Adrenal gland (tissue), 5 donors: ENCODE data around the gene SLC4A3.

Experiments
- POLR2A ChIP-seq, 2 donors: fragments of 450-650 bp; IDR thresholded peaks; one replicate each; pipeline ENCODE4 v1.6.1; 2017; ENCODE audit warnings: antibody characterized with exemption in 2 of 2, mild to moderate bottlenecking in 2 of 2, moderate library complexity in 1 of 2
- TF ChIP-seq, protein P1 (sequence below), 6 experiments: fragments of 450-650 bp in 4 of 6; fragments of 200-600 bp in 2 of 6; sonication (generic) in 1 of 6; IDR thresholded peaks; 1 replicate in 5 of 6; 2 replicates in 1 of 6; pipeline versions ENCODE4 v1.5.1 to v1.8.0; 2016 to 2021; ENCODE audit warnings: antibody characterized with exemption in 6 of 6, mild to moderate bottlenecking in 2 of 6, moderate library complexity in 1 of 6
- donor health status: DM: no; HTN: no; CAD: no.

DNA sequence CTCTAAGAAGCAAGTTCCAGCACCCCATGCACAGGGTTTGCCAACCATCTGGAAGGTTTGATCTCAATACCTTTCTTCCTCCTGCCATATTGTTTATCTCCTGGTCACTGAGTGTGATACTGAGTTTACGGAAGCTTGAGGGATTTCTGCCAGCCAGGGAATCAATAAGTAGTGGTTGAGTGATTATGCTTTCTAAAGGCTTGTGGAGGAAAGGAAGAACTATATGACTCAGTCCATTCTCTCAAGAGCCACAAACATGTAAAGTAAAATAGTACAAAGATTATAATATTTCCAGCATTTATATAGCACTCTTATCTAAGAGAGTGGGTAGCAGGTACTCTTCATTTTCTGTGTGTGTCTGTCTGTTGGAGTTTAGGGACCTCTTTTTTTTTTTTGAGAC, 49.2 kb downstream of the SLC4A3 start:
- TF ChIP-seq, protein P1, sequence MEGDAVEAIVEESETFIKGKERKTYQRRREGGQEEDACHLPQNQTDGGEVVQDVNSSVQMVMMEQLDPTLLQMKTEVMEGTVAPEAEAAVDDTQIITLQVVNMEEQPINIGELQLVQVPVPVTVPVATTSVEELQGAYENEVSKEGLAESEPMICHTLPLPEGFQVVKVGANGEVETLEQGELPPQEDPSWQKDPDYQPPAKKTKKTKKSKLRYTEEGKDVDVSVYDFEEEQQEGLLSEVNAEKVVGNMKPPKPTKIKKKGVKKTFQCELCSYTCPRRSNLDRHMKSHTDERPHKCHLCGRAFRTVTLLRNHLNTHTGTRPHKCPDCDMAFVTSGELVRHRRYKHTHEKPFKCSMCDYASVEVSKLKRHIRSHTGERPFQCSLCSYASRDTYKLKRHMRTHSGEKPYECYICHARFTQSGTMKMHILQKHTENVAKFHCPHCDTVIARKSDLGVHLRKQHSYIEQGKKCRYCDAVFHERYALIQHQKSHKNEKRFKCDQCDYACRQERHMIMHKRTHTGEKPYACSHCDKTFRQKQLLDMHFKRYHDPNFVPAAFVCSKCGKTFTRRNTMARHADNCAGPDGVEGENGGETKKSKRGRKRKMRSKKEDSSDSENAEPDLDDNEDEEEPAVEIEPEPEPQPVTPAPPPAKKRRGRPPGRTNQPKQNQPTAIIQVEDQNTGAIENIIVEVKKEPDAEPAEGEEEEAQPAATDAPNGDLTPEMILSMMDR (IDR thresholded peaks at IDR 0.05), result no peak
- TF ChIP-seq POLR2A (IDR thresholded peaks at IDR 0.05), result no peak
